Astrocyte of the cerebellum (primary cell): ENCODE measurements around the gene FAM89A.

Source experiments
- DNase-seq: peaks from one replicate; pipeline ENCODE4 v3.0.0-alpha.2; 2011; ENCODE audit warnings: low read depth
- H3K4me3 ChIP-seq: 2 replicates; pipeline ENCODE4 v1.5.1; 2011; ENCODE audit warnings: mild to moderate bottlenecking, low read depth, low read length, moderate library complexity
- in situ Hi-C: cut with HindIII; loops from 2 replicates; pipeline ENCODE4 v1.10.0; 2017; ENCODE audit warnings: low sequenced_read_pairs
- TF ChIP-seq, protein P1 (sequence below): IDR thresholded peaks from 2 replicates; pipeline ENCODE4 v1.5.1; 2012; ENCODE audit warnings: low read length, low read depth, moderate library complexity, mild to moderate bottlenecking; ENCODE audit errors: missing control alignments

Gene FAM89A

DNA sequence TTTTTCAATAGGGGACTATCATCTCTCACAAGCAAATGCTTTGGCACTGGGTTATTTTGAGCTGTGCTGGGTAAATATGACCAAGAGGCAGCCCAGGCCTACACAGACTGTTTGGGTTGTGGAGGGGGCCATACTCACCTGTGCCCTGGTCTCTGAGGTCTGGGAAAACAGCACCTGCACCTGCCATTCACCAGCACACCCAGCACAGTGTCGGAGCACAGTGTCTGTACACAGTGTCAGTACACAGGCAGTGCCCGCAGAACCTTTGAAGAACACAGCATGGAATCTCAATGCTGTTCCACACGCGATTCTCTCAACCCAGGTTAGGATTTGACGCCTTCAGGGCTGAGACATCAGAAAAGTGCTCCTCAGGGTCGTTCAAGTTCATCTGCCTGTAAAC lies 35.0 kb upstream of the FAM89A start:
- TF ChIP-seq, protein P1, sequence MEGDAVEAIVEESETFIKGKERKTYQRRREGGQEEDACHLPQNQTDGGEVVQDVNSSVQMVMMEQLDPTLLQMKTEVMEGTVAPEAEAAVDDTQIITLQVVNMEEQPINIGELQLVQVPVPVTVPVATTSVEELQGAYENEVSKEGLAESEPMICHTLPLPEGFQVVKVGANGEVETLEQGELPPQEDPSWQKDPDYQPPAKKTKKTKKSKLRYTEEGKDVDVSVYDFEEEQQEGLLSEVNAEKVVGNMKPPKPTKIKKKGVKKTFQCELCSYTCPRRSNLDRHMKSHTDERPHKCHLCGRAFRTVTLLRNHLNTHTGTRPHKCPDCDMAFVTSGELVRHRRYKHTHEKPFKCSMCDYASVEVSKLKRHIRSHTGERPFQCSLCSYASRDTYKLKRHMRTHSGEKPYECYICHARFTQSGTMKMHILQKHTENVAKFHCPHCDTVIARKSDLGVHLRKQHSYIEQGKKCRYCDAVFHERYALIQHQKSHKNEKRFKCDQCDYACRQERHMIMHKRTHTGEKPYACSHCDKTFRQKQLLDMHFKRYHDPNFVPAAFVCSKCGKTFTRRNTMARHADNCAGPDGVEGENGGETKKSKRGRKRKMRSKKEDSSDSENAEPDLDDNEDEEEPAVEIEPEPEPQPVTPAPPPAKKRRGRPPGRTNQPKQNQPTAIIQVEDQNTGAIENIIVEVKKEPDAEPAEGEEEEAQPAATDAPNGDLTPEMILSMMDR: no peak
- in situ Hi-C loops: loop anchor here (5.0 kb wide), 1 partner anchor 47 kb away; no protein-coding TSS in a partner anchor
- no peak overlapping the region for H3K4me3 ChIP-seq
- DNase-seq: no peak

DNA sequence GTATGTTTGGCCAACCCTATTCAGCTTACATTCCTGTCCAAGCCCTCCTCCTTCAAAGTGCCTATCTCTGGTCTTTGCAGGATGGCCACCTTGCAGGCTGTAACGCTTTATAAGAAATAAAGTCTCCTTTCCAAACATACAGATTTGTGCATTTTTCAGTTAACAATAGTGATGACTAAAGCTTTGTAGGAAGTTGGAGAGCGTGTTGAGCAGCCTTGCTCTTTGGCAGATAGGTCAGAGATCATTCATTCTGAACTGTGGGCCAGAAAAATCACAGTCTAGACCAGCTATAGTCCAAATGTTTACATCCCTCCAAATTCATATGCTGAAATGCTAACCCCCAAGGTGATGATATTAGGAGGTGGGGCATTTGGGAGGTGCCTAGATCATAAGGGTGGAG lies 34.0 kb upstream of the FAM89A start:
- TF ChIP-seq, protein P1: no peak
- in situ Hi-C loops: loop anchor here (5.0 kb wide), 1 partner anchor 68 kb away; no protein-coding TSS in a partner anchor
- H3K4me3 ChIP-seq: no peak overlapping the region
- no peak for DNase-seq

DNA sequence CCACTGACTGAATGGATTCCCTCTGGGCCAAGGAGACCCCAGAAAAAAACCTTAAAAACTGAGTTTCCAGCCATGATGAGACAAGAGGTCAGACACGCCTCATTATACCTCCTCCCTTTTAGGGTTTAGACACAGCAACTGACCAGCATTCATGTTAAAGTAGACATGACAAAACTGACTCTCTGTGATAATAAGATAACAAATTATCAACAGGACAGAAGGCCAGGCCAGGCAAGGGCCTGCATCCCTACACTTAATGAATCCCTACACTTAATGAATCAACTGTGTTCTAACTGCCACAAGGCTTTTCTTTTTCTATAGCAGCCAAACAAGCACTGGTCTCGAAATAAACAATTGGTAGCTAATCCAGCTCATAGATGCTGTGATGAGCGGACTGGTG lies 33.3 kb upstream of the FAM89A start:
- DNase-seq: no peak
- TF ChIP-seq, protein P1: no peak
- H3K4me3 ChIP-seq: no peak overlapping the region
- in situ Hi-C loops: loop anchor here (5.0 kb wide), 1 partner anchor 69 kb away; no protein-coding TSS in a partner anchor

DNA sequence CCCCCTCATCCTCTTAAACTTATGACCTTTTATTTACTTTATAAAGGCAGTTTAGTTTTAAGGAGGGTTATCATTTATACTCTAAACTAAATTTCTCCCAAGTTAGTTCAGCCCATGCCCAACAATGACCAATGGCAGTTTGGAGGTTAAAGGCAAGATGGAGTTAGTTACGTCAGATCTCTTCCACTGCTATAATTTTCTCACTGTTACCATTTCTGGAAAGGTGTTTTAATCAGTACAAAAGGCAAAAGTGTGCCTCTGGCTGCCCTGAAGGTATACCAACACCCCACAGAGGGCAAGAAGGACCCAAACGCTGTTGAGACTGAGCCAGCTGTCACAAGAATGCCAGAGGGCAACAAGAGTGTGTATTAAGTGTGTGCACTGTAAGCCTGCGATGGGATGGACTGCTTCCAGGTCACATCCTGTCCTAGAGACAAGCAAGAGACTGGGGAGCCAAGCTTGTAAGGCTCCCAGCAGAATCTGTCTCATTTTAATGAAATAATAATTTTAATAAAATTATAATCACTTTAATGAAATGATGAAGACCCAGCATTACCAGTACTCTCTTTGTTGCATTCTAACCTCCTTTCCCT lies 32.5 kb upstream of the FAM89A start:
- no peak overlapping the region for H3K4me3 ChIP-seq
- DNase-seq: no peak
- TF ChIP-seq, protein P1: no peak
- in situ Hi-C loops: loop anchor here (5.0 kb wide), 1 partner anchor 70 kb away; no protein-coding TSS in a partner anchor

DNA sequence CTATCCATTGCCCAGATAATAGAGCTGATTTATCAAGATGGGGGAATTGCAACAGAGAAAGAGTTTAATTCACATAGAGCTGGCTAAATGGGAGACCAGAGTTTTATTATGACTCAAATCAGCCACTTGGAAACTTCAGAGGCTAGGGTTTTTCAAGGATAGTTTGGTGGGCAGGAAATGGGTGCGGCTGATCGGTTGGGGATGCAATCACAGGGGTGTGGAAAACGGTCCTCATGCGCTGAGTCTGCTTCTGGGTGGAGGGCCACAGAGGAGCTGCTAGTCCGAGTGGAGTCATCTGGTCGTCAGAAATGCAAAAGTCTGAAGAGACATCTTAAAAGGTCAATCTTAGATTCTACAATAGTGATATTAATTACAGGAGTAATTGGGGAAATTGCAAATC lies 32.0 kb upstream of the FAM89A start:
- in situ Hi-C loops: loop anchor here (5.0 kb wide), 1 partner anchor 70 kb away; no protein-coding TSS in a partner anchor
- DNase-seq: no peak
- H3K4me3 ChIP-seq: no peak overlapping the region
- TF ChIP-seq, protein P1: no peak

DNA sequence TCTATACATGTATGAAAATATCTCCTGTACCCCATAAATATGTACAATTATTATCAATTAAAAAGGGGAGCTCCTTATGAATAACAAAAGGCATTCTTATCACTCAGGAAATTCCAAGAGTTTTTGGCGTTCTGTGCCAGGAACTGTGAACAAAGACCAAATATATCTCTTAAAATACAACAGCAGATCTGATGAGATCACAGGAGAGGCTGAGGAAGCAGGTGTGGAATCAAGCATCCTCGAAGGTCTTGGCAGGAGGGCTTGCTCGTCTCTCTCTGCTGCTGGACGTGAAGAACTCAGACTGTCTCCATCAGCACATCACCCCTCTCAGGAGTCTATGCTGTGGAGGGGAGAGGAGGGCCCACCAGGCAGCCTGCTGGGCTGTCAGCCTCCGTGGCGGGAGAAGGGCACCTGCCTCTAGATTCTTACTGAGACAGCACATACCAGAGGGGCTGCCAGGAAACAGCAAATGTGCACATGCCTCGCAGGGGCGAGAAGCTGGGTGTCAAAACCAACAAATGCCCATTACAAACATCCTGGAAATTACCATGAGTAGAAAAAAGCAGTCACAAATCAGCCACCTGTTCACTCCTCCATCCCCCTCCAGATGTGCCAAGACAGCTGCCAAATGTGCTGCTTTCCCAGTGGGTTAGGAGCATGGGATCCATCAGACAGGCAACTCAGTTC lies 30.8 kb upstream of the FAM89A start:
- DNase-seq: no peak
- in situ Hi-C loops: loop anchor here (5.0 kb wide), 1 partner anchor 71 kb away; no protein-coding TSS in a partner anchor
- H3K4me3 ChIP-seq: no peak overlapping the region
- TF ChIP-seq, protein P1: no peak
